Sciatic nerve (tissue), 2 donors: ENCODE measurements around the gene SELENOI. TPM values are rescaled to one million over a fixed set of nuclear protein-coding genes. Genes with fewer than 3 reads are reported as not detected.

ENCODE experiments used
- ATAC-seq: fragments of 200-7000 bp; cut with Tn5 transposase; one replicate; pipeline ENCODE4 v1.9.1; 2020; ENCODE audit warnings: mild to moderate bottlenecking, moderate library complexity
- DNase-seq: peaks from one replicate; pipeline ENCODE4 v3.0.0-alpha.2; 2020; ENCODE audit warnings: low spot score
- intact Hi-C: fragments of 100-400 bp; cut with DNase I; formaldehyde crosslinking; loops from one replicate; pipeline ENCODE4 v1.14.2; 2022
- total RNA-seq: library from RNA; stranded (reverse); fragmentation: NEBNext Ultra II Directional; extraction: Animal tissue kit (Norgen Biotek cat#: 25700); gene quantifications from one replicate; pipeline ENCODE4 v1.2.1, GENCODE V29; 2021
- donor health status: DM: no; HTN: no; CAD: no.
- donor health status: DM: no; HTN: no; CAD: no.

The SELENOI gene
- total RNA-seq, 1 donor from 2014 or later: 30.2 TPM

GRCh38 chr2:26394694-26395093, 48.8 kb downstream of the SELENOI start:
- intact Hi-C loops: no loop called here
- DNase-seq (no peak), ATAC-seq (peak; percentile 86)

- DNase-seq (no peak), ATAC-seq (no peak)
- intact Hi-C loops: no loop called here
Observed at GRCh38 chr2:26395394-26395793, 49.5 kb downstream of the SELENOI start.

- no peak for DNase-seq
- intact Hi-C loops: no loop called here
- ATAC-seq: no peak
Observed at GRCh38 chr2:26396734-26397298, 50.9 kb downstream of the SELENOI start.

GRCh38 chr2:26399771-26400376, 53.9 kb downstream of the SELENOI start:
- no peak for ATAC-seq
- no peak for DNase-seq
- intact Hi-C loops: no loop called here

GRCh38 chr2:26400723-26401122, 54.8 kb downstream of the SELENOI start:
- DNase-seq: no peak
- ATAC-seq: no peak
- intact Hi-C loops: no loop called here

GRCh38 chr2:26401739-26402541, 56.0 kb downstream of the SELENOI start, which contains the start of gene DRC1:
Gene DRC1 (plus strand): TSS chr2:26401920. CDS start chr2:26401990, 70 bp downstream.
- peak; percentile 79 for ATAC-seq
- DNase-seq: peak; percentile 74
- intact Hi-C loops: no loop called here

GRCh38 chr2:26407526-26407925, 61.6 kb downstream of the SELENOI start:
- intact Hi-C loops: no loop called here
- ATAC-seq (no peak), DNase-seq (no peak)

- ATAC-seq (no peak), DNase-seq (no peak)
- intact Hi-C loops: no loop called here
Observed at GRCh38 chr2:26409785-26410184, 63.8 kb downstream of the SELENOI start.

GRCh38 chr2:26410764-26411243, 64.9 kb downstream of the SELENOI start:
- ATAC-seq: no peak
- intact Hi-C loops: no loop called here

GRCh38 chr2:26411419-26411818, 65.5 kb downstream of the SELENOI start:
- DNase-seq: no peak
- intact Hi-C loops: no loop called here
- no peak for ATAC-seq

More at GRCh38 chr2:26410764-26411243, 64.9 kb downstream of the SELENOI start:
- DNase-seq: no peak

- peak; percentile 15 for ATAC-seq
- intact Hi-C loops: no loop called here
- no peak for DNase-seq
Observed at GRCh38 chr2:26412091-26412673, 66.2 kb downstream of the SELENOI start.

- intact Hi-C loops: no loop called here
- ATAC-seq (no peak), DNase-seq (no peak)
Observed at GRCh38 chr2:26414311-26414710, 68.4 kb downstream of the SELENOI start.

GRCh38 chr2:26421961-26422360, 76.0 kb downstream of the SELENOI start:
- ATAC-seq (no peak), DNase-seq (no peak)
- intact Hi-C loops: no loop called here

- ATAC-seq: no peak
- no peak for DNase-seq
- intact Hi-C loops: no loop called here
Observed at GRCh38 chr2:26422947-26423629, 77.1 kb downstream of the SELENOI start.

GRCh38 chr2:26423750-26424149, 77.8 kb downstream of the SELENOI start:
- intact Hi-C loops: no loop called here
- DNase-seq (no peak), ATAC-seq (no peak)

- ATAC-seq (no peak), DNase-seq (no peak)
- intact Hi-C loops: no loop called here
Observed at GRCh38 chr2:26424221-26424620, 78.3 kb downstream of the SELENOI start.

GRCh38 chr2:26428846-26429245, 82.9 kb downstream of the SELENOI start:
- no peak for DNase-seq
- intact Hi-C loops: no loop called here
- ATAC-seq: no peak

- DNase-seq: no peak
- intact Hi-C loops: no loop called here
- ATAC-seq: no peak
Observed at GRCh38 chr2:26429779-26430578, 84.0 kb downstream of the SELENOI start.
